Measurements from ENCODE around the gene RNF123. TPM values are rescaled to one million over a fixed set of nuclear protein-coding genes. Genes with fewer than 3 reads are reported as not detected.

Gene RNF123
- total and polyA plus RNA-seq, 2 donors (not counting 3 experiments of a cell fraction or from before 2014, with no cell fraction given), result 43.4 to 59.3 TPM

GRCh38 chr3:49702672-49703071 lies 13.3 kb downstream of the RNF123 start:
- Histone ChIP-seq H3K4me2 (ENCODE audit: insufficient read depth, low read length) (no peak overlapping the region), H3K9me3 (replicated peaks; ENCODE audit: control insufficient read depth, insufficient read depth, low read length) (no peaks in the 10 kb centered on the region), H3K27ac (ENCODE audit: insufficient read depth, low read depth, low read length) (no peak overlapping the region), H3K4me3 (replicated peaks in 1 of 3; ENCODE audit: insufficient read depth in 1 of 3, low read depth in 1 of 3, low read length in 3 of 3) (no peak overlapping the region), H3K79me2 (ENCODE audit: control insufficient read depth, insufficient read depth, low read length) (no peaks in the 10 kb centered on the region), H3K4me1 (ENCODE audit: control insufficient read depth, extremely low read depth, insufficient read depth, low read length) (peaks cover 5% of the 10 kb centered on the region), H3K9me1 (replicated peaks; ENCODE audit: control insufficient read depth, extremely low read depth, insufficient read depth, low read length) (no peaks in the 10 kb centered on the region), H4K20me1 (replicated peaks; ENCODE audit: control insufficient read depth, extremely low read depth, insufficient read depth, low read length) (no peaks in the 10 kb centered on the region), H2AFZ (ENCODE audit: low read depth, low read length) (no peak overlapping the region), H3K9ac (replicated peaks; ENCODE audit: extremely low read depth, insufficient read depth, low read length) (no peak overlapping the region), H3K27me3 (ENCODE audit: control insufficient read depth in 2 of 2, insufficient read depth in 2 of 2, low read length in 2 of 2) (no peaks in the 10 kb centered on the region), H3K36me3 (ENCODE audit: control insufficient read depth in 2 of 2, extremely low read depth in 1 of 2, insufficient read depth in 2 of 2, low read length in 2 of 2) (peaks cover 0 to 30% of the 10 kb centered on the region in 2 experiments)
- BruUV-seq (replicated peaks), result no TSS peak
- TF ChIP-seq CTCF (IDR thresholded peaks at IDR 0.05; ENCODE audit: extremely low read depth in 1 of 2, insufficient read depth in 1 of 2, low read depth in 1 of 2, low read length in 2 of 2), result no peak
- TF ChIP-seq POLR2AphosphoS5 (IDR thresholded peaks at IDR 0.05; ENCODE audit: insufficient read depth, low read depth, low read length), result no peak
- no peak for TF ChIP-seq GATA2 (IDR thresholded peaks at IDR 0.05; ENCODE audit: insufficient read depth, insufficient read length, low read depth, low read length)
- TF ChIP-seq, protein P1, sequence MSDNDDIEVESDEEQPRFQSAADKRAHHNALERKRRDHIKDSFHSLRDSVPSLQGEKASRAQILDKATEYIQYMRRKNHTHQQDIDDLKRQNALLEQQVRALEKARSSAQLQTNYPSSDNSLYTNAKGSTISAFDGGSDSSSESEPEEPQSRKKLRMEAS (IDR thresholded peaks at IDR 0.05; ENCODE audit: insufficient read depth, insufficient read length), result no peak
- no peak for TF ChIP-seq MYC (IDR thresholded peaks at IDR 0.05; ENCODE audit: low read depth, low read length)
- TF ChIP-seq FOS (IDR thresholded peaks at IDR 0.05; ENCODE audit: borderline replicate concordance, insufficient read depth, low read length), result no peak
- no peak for TF ChIP-seq POLR2A (IDR thresholded peaks at IDR 0.05; ENCODE audit: low read depth, low read length)
- no peak for TF ChIP-seq EZH2 (IDR thresholded peaks at IDR 0.05; ENCODE audit: borderline replicate concordance, low read depth, low read length, severe bottlenecking)
- TF ChIP-seq JUN (IDR thresholded peaks at IDR 0.05; ENCODE audit: borderline replicate concordance, insufficient read depth, insufficient read length, low read depth), result no peak
- intact Hi-C loops (cut with micrococcal nuclease) (loop anchor here (1.0 to 5.0 kb wide), 3 partner anchors 100 to 204 kb away; partner anchors contain the start of gene INKA1), dilution Hi-C loops (cut with MboI; ENCODE audit: extremely low pct_ligation_motif_present, low sequenced_read_pairs) (no loop called here)
- DNase-seq (ENCODE audit: low read depth, low spot score), result no peak
- POLR2A ChIA-PET, result no interaction called here
- CTCF ChIA-PET, result interaction anchor here (0.7 to 3.8 kb wide), 8 partner anchors 10 to 399 kb away, joined by 3 to 27 read pairs (median 4); no protein-coding TSS in a partner anchor
- no peak for FAIRE-seq
